ENCODE results near the gene LPAR1.
"Not testable (repeated sequence)": the region's sequence is repeated elsewhere in the genome, so short reads cannot be mapped to it uniquely, and the experiment has no call there.

LPAR1 gene, protein sequence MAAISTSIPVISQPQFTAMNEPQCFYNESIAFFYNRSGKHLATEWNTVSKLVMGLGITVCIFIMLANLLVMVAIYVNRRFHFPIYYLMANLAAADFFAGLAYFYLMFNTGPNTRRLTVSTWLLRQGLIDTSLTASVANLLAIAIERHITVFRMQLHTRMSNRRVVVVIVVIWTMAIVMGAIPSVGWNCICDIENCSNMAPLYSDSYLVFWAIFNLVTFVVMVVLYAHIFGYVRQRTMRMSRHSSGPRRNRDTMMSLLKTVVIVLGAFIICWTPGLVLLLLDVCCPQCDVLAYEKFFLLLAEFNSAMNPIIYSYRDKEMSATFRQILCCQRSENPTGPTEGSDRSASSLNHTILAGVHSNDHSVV

DNA sequence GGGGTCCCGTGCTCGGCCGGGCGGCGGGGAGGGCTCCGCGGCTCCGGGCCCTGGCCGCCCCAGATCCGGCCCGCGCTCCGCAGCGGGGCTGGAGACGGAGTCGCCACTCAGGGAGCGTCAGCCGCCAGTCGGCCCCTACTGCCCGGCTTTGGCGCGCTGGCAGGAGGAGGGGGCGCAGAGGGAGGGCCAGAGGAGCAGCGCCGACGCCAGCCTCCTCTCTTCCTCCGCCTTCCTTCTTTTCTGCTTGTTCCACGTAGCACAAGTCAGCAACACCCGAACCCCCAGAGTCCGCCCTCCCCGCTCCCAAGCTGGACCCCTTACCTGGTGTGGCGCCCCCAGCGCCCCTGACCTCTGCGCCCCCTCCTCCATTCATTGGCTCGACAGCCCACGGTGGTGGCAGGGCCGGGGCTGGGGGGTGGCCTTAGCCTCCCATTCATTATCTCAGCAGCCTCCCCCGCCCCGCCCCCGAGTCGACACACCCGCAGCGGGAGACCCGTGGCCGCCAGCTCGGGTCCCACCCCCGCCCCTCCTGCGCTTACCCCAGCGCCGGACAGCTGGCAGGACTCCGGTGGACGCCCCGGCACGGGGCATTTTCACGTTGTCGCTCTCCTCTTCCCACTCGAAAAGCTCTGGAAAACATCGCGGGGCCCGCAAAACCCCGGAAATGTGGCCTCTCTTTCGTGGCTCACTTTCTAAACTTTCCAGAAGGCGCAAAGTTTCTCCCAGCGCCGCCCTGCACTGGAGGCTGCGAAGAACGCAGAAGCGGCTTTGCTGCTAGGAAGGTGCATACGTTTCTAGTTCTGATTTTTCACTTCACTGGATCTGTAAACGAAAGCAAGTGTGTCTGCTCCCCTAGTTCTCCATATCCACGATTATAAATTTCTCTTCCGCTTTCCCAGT is at the start of gene LPAR1:
Gene LPAR1 (minus strand): TSS at position 140 of the 900 bp plus-strand sequence. CDS start 66,353 bp downstream, outside the sequence.
- no peak for DNase-seq (ENCODE audit: low read depth in 3 of 3, low spot score in 1 of 3)

DNA sequence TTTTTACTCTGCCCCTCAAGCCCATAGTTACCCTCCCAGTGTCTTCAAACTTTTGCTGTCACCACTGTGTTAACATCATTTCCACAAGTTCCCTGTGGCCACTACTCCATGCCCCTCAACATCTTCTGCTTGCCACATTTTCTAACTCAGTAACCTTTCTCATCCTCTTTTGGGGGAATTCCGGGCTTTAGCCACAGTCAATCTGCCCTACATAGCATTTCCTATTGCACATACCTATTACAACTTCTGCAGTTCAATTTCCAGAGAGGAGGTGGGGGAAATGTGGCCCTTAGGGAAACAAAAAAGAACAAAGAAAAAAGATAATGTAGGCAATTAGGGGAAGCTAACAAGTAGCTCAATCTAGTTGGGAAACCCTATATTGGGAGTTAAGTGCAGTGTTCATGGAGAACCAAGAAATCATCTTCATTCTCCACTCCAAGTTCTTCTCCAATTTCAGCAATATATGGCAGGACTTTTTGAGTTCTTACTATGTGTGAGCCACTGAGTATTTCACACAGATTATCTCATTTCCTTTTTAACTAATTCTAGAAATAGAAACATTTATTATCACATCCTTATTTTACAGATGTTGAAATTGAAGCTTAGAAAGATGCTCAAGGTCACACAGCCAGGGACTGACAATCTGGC is 40.2 kb upstream of the LPAR1 start:
- no peak for DNase-seq (ENCODE audit: low read depth in 3 of 3, low spot score in 1 of 3)

DNA sequence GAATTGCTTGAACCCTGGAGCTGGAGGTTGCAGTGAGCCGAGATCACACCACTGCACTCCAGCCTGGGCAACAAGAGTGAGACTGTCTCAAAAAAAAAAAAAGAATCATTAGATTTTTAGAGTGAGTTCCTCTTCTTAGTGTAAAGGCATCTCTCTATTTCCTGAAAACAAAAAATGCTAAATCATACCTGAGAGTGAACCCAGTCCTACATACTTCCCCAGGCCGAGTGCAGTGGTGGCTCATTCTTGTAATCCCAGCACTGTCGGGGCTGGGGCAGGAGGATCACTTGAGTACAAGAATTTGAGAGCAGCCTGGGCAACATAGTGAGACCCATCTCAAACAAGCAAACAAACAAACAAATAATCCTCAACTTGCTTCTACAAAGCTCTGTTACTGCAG is 38.2 kb upstream of the LPAR1 start:
- no peak for DNase-seq (ENCODE audit: low read depth in 3 of 3, low spot score in 1 of 3)

DNA sequence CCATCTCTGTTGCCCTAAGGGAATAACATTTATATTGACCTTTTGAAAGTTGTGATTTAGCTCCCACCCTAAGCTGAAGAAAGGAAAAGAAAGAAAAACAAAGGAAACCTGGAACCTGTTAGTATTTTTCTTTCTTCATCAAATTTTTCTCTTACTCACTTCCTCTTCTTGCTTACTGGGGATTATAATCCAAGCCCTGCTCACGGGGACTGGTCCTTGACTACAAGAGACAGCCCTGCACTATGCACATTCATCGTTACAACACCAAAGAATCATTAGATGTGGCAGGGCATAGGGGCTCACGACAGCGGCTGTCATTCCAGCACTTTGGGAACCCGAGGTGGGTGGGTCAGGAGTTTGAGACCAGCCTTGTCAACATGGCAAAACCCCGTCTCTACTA is 37.8 kb upstream of the LPAR1 start:
- no peak for DNase-seq (ENCODE audit: low read depth in 3 of 3, low spot score in 1 of 3)

DNA sequence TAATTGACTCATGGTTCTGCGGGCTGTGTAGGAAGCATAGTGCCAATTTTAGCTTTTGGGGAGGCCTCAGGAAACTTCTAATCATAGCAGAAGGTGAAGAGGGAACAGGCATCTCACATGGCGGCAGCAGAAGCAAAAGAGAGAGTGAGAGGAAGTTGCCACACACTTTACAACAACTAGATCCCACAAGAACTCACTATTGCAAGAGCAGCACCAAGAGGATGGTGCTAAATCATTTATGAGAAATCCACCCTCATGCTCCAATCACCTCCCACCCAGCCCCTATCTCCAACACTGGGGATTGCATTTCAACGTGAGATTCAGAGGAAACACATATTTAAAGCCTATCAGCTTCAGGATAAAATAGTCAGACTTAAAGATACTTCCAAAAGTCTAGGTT is 36.1 kb upstream of the LPAR1 start:
- DNase-seq (ENCODE audit: low read depth in 3 of 3, low spot score in 1 of 3) = no peak

DNA sequence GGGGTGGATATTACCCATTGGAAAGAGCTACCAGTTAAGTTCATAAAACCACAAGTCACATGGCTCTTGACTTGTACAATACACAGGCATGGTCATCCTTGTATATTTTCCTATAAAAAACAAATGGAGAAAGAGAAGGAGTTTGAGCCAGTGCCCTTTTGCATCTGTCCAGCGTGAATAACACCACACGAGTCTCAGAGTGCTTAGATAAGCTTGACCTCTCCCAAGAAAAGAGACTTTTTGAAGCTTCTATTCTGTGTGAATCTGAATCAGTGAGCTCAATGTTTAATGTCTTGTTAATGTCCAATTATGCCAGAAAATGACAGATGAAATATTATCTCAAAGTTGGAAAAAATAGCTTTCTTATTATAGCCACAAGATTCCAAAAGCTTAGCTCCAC is 30.9 kb upstream of the LPAR1 start:
- no peak for DNase-seq (ENCODE audit: low read depth in 3 of 3, low spot score in 1 of 3)

DNA sequence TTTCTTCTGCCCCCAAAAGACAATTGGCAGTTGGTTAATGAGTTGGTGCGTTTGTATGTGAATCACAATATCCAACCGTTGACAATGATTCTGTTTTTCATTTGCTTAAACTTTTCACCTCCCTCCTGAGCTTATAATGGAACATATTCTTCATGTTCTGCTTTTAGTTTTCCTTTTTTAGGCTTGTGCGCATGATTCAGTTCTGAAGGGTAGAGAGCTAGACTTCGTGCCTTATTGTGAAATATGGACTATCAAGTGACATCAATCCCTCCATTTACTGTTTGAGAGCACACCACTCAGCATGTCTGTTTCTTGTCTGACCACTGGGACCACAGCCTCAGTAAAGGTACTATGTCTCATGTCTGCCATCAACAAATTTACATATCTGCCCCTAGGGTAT is 30.5 kb upstream of the LPAR1 start:
- no peak for DNase-seq (ENCODE audit: low read depth in 3 of 3, low spot score in 1 of 3)

DNA sequence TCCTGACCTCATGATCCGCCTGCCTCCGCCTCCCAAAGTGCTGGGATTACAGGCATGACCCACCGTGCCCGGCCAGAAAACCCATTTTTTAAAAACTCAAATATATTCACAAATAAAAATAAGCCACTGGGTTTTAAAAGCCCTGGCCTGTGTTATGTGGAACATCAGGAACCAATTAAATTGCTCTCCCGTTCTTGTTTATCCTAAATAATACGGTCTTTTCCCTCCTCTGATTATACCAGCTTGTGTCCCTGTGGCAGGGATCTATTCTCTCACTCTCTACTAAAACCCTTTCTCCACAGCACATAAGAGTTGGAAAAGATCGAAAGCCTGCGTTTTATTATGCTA is 30.1 kb upstream of the LPAR1 start:
- no peak for DNase-seq (ENCODE audit: low read depth in 3 of 3, low spot score in 1 of 3)

DNA sequence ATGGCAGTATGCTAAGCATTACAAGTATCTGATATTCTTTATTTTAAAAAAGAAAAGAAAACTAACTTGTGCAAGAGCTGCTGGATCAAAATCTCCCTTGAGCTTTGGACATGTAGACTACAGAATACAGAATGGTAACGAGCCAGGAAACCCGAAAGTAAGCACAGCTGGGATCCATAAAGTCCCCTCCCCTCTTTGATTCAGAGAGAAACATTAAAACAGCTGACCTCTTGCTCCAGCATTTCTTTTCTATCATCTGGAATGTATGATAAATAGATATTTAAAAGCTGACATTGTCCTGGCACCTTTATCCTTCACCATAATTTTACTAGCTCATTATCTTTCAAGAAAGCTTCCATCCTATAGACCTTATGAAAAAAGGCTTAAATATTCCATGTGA is 28.2 kb upstream of the LPAR1 start:
- DNase-seq (ENCODE audit: low read depth in 3 of 3, low spot score in 1 of 3) = no peak

DNA sequence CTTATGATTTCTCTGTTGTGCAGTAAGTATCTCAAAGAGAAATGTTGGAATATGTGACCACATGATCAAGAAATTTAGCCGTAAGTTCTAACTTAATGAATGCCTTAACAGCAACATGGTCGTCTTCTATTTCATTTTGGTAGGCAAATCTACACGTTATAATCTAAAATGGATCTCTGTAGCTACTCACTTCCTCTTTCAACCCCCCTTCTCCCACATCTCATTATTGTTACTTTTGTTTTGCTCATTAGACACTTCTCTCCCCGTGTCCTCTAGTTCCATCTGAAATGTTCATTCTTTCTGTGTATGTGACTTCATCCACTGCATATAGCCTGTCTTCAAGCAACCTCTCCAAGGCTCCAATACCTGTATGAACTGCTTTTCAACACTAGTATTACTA is 27.1 kb upstream of the LPAR1 start:
- no peak for DNase-seq (ENCODE audit: low read depth in 3 of 3, low spot score in 1 of 3)

DNA sequence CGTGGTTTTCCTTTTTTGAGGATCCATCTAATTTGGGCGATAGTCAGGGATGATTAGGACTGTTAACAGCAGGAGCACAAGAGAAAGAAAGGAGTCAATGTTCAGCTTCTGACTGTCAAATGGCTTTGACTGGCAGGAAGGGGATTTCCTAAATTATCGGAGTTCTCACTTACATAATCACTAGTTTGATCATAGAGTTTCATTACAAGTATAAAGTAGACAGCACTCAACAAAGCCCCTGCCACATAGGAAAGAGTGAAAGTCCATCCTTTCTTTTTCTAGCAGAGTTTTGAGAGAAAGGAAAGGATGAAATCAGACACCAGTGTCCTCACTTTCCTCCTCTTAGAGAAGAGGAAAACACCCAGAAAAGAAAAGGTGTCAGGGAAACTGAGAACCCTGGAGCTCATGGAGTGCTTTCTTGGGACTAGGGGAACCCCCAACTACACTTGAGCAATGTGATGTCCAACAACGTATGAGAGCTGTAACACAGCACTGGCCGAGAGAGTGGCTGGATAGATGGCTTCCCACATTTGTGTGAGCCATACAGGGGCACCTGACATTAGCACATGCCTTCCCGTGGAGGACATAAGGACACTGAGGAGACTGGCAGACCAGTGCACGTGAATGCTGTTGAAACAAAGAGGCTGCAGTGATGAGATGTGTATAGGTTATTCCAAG is 26.0 kb upstream of the LPAR1 start:
- DNase-seq (ENCODE audit: low read depth in 3 of 3, low spot score in 1 of 3) = no peak

DNA sequence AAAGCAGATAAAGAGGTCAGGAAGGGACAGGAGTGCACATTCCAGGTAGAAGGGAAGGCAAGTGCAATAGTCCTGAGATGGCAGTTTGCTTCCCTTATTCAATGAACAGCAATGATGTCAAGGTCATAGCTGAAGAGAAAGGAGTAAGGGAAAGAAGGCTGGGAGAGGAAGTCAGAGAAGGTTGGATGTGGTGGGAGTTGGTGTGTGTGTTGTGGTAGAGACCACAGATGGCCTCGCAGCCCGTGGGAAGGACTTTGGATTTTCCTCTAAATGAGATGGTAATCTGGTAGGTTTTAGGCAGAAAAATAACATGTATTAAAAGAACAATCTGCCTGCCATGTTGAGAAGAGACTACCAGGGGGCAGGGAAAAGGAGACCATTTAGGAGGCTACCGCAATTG is 25.1 kb upstream of the LPAR1 start:
- no peak for DNase-seq (ENCODE audit: low read depth in 3 of 3, low spot score in 1 of 3)

DNA sequence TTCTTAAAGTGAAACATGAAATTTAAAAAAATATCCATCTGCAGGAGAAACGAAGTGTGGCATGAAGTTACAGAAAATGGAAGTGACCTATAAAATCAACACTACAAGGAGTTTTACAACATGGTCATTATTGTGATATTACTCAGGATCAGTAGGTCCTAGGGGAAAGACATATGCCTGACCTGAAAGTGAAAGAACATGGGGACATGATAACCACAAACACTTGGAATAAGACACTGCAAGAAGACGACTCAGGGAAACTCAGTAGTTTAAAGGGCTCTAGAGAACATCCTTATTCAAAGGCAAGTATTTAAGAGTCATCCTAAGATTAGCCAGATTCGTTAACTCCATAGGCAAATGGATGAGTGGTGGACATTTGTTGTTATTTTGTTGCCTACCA is 19.9 kb upstream of the LPAR1 start:
- no peak for DNase-seq (ENCODE audit: low read depth in 3 of 3, low spot score in 1 of 3)

DNA sequence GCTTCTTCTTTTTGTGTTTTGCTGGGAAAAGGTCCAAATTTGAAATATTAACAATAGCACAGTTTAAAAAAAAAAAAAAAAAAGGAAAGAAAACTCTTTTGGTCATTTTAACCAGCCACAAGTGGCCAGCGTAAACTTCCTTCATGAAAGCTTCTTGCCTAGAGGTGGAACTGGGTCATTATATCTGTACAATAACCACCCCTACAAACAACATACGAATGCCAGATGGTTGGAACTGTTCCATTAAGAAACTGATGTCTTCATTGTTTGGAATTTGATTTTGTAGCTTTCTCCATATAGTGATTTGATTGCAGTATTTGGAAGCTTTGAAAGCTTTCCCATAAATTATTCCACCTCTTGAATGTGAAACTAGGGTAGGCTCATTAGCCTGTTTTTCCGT is 18.3 kb upstream of the LPAR1 start:
- DNase-seq (ENCODE audit: low read depth in 3 of 3, low spot score in 1 of 3) = no peak

DNA sequence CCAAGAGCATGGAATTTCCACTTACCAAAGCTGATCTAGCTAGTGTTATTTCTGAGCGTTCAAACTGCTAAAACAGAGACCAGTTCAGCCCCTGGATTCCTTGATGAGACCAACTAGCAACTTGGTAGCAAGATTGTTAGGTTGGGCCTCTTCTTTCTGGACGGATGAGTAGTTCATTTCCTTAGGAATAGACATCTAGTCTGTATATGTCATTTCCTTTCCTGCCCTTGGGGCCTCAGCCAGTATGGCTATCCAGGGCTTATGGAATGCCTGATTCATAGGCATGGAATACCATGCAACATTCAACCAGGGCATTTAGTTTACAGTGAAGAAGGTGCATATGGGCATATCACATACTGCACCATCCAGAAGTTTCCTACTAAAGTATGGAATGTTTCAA is 14.5 kb upstream of the LPAR1 start:
- no peak for DNase-seq (ENCODE audit: low read depth in 3 of 3, low spot score in 1 of 3)

DNA sequence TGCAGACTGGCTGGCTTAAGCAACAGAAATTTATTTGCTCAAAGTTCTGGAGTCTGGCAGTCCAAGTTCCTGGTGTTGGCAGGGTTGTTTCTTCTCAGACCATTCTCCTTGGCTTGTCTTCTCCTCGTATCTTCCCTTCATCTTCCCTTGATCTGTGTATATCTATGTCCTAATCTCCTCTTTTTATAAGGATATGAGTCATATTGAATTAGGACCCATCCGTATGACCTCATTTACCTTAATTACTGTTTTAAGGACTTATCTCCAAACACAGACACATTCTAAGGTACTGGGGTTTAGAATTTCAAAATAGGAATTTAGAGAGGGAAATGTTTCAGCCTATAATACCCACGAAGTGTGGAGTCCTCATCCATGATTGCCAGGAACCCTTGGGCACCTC is 13.1 kb upstream of the LPAR1 start:
- no peak for DNase-seq (ENCODE audit: low read depth in 3 of 3, low spot score in 1 of 3)

DNA sequence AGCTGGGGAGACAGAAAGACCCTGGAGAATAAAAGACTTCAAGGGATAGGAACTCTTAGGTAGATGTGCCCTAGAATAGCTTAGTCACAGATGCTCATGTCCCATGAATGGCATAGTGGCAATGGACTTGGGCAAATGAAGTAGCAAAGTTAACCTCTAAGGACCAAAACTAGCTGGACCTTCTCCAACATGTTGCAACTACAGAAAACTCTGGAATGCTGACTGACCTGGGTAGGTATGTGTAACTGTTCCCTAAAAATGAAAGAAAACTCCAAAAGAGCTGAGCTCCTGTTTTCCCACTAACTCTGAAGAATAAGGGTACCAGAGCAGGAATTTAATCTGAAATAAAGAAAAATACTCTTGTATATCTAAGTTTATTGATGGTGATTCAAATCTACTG is 12.5 kb upstream of the LPAR1 start:
- DNase-seq (ENCODE audit: low read depth in 3 of 3, low spot score in 1 of 3) = no peak

DNA sequence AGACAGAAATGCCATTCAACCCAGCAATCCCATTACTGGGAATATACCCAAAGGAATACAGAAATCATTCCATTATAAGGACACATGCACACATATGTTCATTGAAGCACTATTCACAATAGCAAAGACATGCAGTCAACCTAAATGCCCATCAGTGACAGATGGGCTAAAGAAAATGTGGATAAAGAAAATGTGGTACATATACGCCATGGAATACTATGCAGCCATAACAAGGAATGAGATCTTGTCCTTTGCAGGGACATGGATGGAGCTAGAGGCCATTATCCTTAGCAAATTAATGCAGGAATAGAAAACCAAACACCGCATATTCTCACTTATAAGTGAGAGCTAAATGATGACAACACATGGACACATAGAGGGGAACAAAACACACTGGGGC is 9.0 kb upstream of the LPAR1 start:
- not testable (repeated sequence) for DNase-seq (ENCODE audit: low read depth in 3 of 3, low spot score in 1 of 3)

DNA sequence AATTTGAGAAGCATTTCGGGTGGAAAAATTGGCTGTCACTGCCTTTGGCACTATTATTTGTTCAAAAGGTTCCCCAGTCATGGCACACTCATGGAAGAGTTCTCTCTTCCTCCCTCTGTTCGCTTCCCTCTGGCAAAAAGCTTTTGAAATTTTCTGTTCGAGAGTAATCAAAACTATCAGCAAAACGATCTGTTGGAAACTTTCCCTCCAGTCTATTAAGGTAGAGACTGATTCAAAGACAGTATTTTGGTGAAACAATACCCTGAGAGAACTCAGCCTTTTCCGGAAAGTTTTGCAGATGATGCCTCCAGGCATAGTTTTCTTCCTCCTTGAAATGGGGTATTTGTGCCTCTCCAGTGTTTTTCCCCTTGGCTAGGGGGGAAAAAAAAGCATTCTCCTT is 3.6 kb upstream of the LPAR1 start:
- DNase-seq (ENCODE audit: low read depth in 3 of 3, low spot score in 1 of 3) = no peak

DNA sequence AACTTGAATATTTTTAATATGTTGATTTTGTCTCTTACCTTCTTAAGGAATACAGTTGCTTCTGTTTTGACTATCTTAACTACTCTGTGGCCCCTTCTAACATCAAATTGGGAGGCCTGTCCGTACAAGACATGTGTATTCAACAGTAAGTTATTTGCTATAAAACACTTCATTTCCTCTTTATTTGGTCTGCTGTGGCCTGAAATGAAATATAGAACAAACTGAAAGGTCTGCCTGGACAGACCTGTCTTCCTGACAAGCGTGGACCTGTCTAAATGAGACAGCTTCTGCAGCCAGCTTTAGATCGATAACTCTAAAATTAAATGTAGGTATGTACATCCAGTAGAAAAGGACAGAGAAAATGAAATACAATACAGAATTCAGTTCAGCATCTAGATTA is 2.2 kb upstream of the LPAR1 start:
- DNase-seq (ENCODE audit: low read depth in 3 of 3, low spot score in 1 of 3) = no peak

DNA sequence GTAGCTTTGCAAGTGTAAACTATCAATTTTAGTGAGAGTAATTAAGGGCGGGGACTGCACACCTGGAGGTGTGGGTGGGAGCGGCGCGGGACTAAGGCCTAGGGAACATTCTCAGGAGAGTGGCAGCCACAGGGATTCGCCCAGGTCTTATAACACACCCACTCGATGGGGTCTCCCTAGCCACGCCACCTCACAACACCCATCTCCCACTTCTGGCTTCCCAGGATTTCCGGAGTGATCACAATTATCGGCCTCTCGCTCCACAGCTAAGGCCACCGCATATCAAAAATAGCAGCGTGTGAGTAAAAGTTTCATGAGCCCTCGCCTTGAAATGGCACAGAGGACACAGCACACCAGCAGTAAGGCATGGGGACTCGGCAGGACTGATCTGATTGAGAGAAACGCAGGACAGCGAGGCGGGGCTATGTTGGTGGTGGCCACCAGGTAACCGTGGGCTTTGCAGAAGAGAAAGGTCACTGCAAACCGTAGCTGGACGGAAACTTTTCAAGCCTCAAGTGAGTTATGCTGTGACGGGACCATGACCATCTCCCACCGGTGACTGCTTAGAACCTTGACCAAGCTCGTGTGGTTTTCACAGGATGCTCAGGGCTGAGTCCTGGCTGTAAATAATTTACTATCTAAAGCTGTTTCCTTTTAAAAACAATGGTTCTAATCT is 1.1 kb upstream of the LPAR1 start:
- no peak for DNase-seq (ENCODE audit: low read depth in 3 of 3, low spot score in 1 of 3)
